ENCODE measurements around the gene C10orf105. TPM values are rescaled to one million over a fixed set of nuclear protein-coding genes. Genes with fewer than 3 reads are reported as not detected.

The C10orf105 gene
- total RNA-seq, 1 experiment from 2014 or later: not detected

DNA sequence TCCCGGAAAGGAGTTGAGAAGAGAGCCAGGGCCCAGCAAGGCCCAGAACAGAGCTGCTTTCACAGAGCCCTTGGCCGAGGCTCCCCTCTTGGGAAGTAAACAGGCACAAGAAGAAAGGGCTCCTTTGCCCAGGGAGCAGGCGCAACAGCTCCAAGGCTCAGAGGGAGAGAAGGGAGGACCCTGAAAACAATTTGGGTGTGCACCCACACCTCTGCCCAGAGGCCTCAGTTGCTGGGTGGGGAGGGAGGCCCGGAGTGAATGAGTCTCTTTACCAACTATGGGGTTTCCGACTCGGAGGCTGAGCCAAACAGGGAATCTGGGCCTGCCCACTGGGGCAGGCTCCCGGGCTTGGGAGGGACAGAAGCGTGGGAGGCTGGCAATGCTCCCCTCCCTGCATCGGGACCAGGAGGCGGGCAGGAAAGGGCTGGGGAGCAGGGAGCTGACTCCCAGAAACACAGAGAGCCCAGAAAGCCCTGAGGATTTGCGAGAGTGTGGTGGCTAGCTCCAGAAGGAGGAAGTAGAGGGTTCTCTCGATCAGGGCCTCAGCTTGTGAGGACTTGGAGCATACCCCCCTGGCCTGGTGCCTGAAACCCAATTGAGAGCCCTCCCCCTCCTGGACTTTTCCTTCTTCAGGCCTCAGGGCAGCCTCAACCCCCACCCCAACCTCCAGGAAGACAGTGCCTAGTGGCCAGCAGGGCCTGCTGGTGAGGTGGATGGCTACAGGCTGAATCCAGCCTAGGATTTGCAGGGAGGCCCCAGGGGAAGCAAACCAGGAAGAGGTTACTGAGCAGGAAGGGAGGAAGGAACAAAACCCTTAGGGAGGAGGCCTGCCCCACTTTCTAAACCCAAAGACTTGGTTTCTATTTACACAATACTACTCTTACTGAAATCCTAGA is 6.2 kb downstream of the C10orf105 start:
- Histone ChIP-seq H3K9me3 (no peaks in the 10 kb centered on the region), H3K4me1 (peaks cover 10% of the 10 kb centered on the region), H3K4me3 (ENCODE audit: low read depth, low read length) (no peak overlapping the region), H3K27me3 (replicated peaks; ENCODE audit: control insufficient read depth, insufficient read depth, low read length) (no peaks in the 10 kb centered on the region), H3K36me3 (ENCODE audit: control insufficient read depth, insufficient read depth, low read length) (no peaks in the 10 kb centered on the region)
- Mint-ChIP-seq H3K27me3 (ENCODE audit: insufficient read depth, unreplicated experiment) (no peaks in the 10 kb centered on the region), H3K9me3 (ENCODE audit: unreplicated experiment) (no peaks in the 10 kb centered on the region), H3K36me3 (ENCODE audit: insufficient read depth, unreplicated experiment) (no peaks in the 10 kb centered on the region), H3K27ac (ENCODE audit: unreplicated experiment) (no peak overlapping the region), H3K4me1 (ENCODE audit: low read depth, unreplicated experiment) (no peaks in the 10 kb centered on the region), H3K4me3 (ENCODE audit: unreplicated experiment) (no peak overlapping the region)
- CTCF ChIA-PET: no interaction called here
- BruUV-seq (replicated peaks): no TSS peak
- DNase-seq: peak in 1 of 2 experiments; percentile 38
- POLR2A ChIA-PET: no interaction called here
- TF ChIP-seq, protein P1, sequence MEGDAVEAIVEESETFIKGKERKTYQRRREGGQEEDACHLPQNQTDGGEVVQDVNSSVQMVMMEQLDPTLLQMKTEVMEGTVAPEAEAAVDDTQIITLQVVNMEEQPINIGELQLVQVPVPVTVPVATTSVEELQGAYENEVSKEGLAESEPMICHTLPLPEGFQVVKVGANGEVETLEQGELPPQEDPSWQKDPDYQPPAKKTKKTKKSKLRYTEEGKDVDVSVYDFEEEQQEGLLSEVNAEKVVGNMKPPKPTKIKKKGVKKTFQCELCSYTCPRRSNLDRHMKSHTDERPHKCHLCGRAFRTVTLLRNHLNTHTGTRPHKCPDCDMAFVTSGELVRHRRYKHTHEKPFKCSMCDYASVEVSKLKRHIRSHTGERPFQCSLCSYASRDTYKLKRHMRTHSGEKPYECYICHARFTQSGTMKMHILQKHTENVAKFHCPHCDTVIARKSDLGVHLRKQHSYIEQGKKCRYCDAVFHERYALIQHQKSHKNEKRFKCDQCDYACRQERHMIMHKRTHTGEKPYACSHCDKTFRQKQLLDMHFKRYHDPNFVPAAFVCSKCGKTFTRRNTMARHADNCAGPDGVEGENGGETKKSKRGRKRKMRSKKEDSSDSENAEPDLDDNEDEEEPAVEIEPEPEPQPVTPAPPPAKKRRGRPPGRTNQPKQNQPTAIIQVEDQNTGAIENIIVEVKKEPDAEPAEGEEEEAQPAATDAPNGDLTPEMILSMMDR (IDR thresholded peaks at IDR 0.05; ENCODE audit: insufficient read depth in 1 of 2, low read depth in 1 of 2, low read length in 1 of 2, severe bottlenecking in 1 of 2, unreplicated experiment in 1 of 2): no peak
- intact Hi-C loops (cut with micrococcal nuclease; ENCODE audit: unreplicated experiment): loop anchor here (5.0 kb wide), 1 partner anchor 59 kb away; the partner anchor contains the start of gene VSIR

DNA sequence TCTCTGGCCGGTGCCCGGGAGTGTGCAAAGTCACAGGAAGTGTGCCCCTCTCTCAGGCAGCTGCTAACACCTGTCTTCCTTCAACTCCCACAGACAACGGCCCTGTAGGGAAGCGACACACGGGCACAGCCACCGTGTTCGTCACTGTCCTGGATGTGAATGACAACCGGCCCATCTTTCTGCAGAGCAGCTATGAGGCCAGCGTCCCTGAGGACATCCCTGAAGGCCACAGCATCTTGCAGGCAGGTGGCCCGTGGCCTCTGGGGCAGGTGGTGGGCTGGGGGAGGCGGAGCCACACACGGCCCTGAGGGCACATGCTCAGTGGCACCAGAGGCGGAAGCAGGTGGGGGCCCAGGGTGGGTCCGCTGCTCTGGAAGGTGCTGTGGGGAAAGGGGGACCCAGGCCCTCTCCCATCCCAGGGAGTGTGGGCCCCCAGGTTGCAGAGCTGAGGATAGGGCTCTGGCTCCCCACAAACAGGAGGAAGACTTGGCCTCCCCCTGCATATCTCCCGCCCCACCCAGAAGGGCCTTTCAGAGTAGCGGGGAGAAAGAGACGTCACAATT is 6.9 kb downstream of the C10orf105 start:
- TF ChIP-seq, protein P1 (IDR thresholded peaks at IDR 0.05; ENCODE audit: insufficient read depth in 1 of 2, low read depth in 1 of 2, low read length in 1 of 2, severe bottlenecking in 1 of 2, unreplicated experiment in 1 of 2): no peak
- H3K4me3 ChIP-seq (ENCODE audit: low read depth, low read length): no peak overlapping the region
- Mint-ChIP-seq H3K27ac (ENCODE audit: unreplicated experiment) (no peak overlapping the region), H3K36me3 (ENCODE audit: insufficient read depth, unreplicated experiment) (no peaks in the 10 kb centered on the region), H3K9me3 (ENCODE audit: unreplicated experiment) (no peaks in the 10 kb centered on the region), H3K4me1 (ENCODE audit: low read depth, unreplicated experiment) (no peaks in the 10 kb centered on the region), H3K4me3 (ENCODE audit: unreplicated experiment) (no peak overlapping the region), H3K27me3 (ENCODE audit: insufficient read depth, unreplicated experiment) (no peaks in the 10 kb centered on the region)
- no peaks in the 10 kb centered on the region for H3K36me3 ChIP-seq (ENCODE audit: control insufficient read depth, insufficient read depth, low read length)
- intact Hi-C loops (cut with micrococcal nuclease; ENCODE audit: unreplicated experiment): loop anchor here (5.0 kb wide), 1 partner anchor 60 kb away; the partner anchor contains the start of gene VSIR
- CTCF ChIA-PET: interaction anchor here (0.8 kb wide), 1 partner anchor 16 kb away, joined by 3 read pairs; no protein-coding TSS in a partner anchor
- POLR2A ChIA-PET: no interaction called here
- no peaks in the 10 kb centered on the region for H3K9me3 ChIP-seq
- no peaks in the 10 kb centered on the region for H3K27me3 ChIP-seq (replicated peaks; ENCODE audit: control insufficient read depth, insufficient read depth, low read length)
- no peak for DNase-seq
- BruUV-seq (replicated peaks): no TSS peak
- H3K4me1 ChIP-seq: peaks cover 10% of the 10 kb centered on the region

DNA sequence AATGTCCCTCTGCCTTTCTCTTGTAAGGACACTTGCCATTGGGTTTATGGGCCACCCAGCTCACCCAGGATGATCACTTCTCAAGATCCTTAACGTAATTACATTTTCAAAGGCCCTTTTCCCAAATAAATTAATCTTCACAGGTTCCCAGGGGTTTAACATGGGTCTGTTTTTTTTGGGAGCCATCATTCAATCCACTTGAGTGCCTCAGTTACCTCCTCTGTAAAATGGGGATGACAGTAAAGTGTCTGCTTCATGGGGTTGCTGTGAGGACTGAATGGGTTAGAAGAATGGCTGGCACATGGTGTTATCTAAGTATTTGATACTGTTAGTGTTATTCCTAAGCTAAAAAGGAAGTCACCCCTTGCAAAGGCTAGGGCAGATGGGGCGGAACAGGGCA is 7.4 kb downstream of the C10orf105 start:
- H3K4me1 ChIP-seq: peaks cover 10% of the 10 kb centered on the region
- H3K27me3 Mint-ChIP-seq (ENCODE audit: insufficient read depth, unreplicated experiment): no peaks in the 10 kb centered on the region
- H3K36me3 ChIP-seq (ENCODE audit: control insufficient read depth, insufficient read depth, low read length): no peaks in the 10 kb centered on the region
- no peaks in the 10 kb centered on the region for H3K36me3 Mint-ChIP-seq (ENCODE audit: insufficient read depth, unreplicated experiment)
- no peak overlapping the region for H3K27ac Mint-ChIP-seq (ENCODE audit: unreplicated experiment)
- TF ChIP-seq, protein P1 (IDR thresholded peaks at IDR 0.05; ENCODE audit: insufficient read depth in 1 of 2, low read depth in 1 of 2, low read length in 1 of 2, severe bottlenecking in 1 of 2, unreplicated experiment in 1 of 2): no peak
- no peaks in the 10 kb centered on the region for H3K9me3 Mint-ChIP-seq (ENCODE audit: unreplicated experiment)
- H3K4me1 Mint-ChIP-seq (ENCODE audit: low read depth, unreplicated experiment): no peaks in the 10 kb centered on the region
- ChIA-PET POLR2A (no interaction called here), CTCF (interaction anchor here (0.8 kb wide), 1 partner anchor 16 kb away, joined by 3 read pairs; no protein-coding TSS in a partner anchor)
- no peaks in the 10 kb centered on the region for H3K9me3 ChIP-seq
- BruUV-seq (replicated peaks): no TSS peak
- H3K4me3 Mint-ChIP-seq (ENCODE audit: unreplicated experiment): no peak overlapping the region
- intact Hi-C loops (cut with micrococcal nuclease; ENCODE audit: unreplicated experiment): loop anchor here (5.0 kb wide), 1 partner anchor 60 kb away; the partner anchor contains the start of gene VSIR
- no peak for DNase-seq
- H3K27me3 ChIP-seq (replicated peaks; ENCODE audit: control insufficient read depth, insufficient read depth, low read length): no peaks in the 10 kb centered on the region
- H3K4me3 ChIP-seq (ENCODE audit: low read depth, low read length): no peak overlapping the region
